ENCODE measurements around the gene SIM2.

The SIM2 gene

DNA sequence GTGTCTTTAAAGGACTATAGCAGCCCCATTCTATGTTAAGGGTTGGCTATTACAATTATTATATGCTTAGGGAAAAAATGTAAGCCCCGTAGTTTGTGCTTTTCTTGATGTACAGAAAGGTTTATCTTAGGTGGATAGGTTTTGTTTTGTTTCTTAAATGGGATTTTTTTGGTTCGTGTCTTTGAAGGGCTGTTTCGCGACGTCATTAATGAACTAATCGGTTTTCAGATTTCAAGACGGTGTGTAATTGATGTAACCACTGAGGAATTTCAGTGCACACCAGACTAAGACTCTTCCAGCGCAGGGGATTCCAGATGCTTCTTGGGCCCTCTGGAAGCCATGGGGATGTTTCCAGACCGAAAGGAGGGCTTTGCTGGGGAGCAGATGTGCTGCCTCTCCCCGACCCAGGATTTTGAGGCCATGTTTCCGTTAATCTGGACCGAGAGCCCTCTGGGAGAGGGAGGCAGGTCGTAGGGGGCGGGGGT is 4.8 kb upstream of the SIM2 start:
- Mint-ChIP-seq H3K4me3 (no peak overlapping the region), H3K36me3 (ENCODE audit: low read depth) (peaks cover 6% of the 10 kb centered on the region), H3K4me1 (ENCODE audit: low read depth) (no peaks in the 10 kb centered on the region), H3K27me3 (ENCODE audit: low read depth) (peaks cover 90% of the 10 kb centered on the region), H3K9me3 (no peaks in the 10 kb centered on the region), H3K27ac (peak overlapping the region; percentile 36)

DNA sequence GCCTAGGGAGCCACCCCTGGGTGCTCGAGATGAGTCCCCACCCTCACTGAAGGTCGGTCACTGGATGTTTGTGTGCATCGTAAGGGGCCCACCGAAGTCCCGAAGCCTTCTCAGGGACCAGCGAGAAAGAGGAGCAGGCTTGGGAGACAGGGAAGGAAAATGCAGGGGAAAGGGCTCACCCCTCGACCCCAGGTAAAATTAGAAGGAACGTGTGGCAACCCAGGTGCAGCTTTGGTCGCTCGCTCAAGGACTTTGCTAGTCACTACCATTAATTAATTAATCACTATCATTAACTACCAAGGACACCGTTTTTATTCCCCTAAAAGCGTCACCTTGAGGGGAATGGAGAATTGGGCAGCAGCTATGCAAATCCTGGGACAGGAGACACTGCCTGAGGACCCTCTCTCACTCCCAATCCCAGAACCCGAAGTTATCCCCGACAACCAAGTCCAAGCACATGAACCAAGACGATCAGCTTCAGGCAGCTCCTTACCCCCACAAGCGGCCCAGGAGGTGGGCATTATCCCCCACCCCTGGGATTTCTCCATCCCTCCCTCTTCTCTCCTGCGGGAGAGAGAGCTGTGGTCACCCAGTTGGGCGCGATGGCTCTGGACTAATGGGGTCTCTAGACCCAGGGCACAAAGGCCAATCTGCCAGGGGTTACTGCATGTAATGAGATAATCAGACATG is 4.2 kb upstream of the SIM2 start:
- Mint-ChIP-seq H3K9me3 (no peaks in the 10 kb centered on the region), H3K4me3 (no peak overlapping the region), H3K27ac (peak overlapping the region; percentile 43), H3K27me3 (ENCODE audit: low read depth) (peaks cover 83% of the 10 kb centered on the region), H3K36me3 (ENCODE audit: low read depth) (peaks cover 6% of the 10 kb centered on the region), H3K4me1 (ENCODE audit: low read depth) (no peaks in the 10 kb centered on the region)

DNA sequence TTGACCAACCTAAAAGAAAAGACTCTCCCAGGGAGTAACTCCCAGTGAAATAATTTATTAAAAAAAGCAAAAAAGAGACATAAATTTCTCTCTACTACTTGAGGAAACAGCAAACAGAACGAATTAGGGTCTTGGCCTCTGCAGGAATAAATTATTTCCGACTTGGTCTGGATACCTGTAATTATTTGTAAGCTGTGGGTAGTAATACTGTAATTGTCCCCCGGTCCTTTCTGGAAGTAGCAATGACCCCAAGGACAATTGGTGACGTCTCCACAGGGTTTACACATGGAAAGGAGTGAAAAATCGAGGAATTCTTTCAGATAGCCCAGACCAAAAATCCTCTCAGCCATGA is 3.7 kb upstream of the SIM2 start:
- Mint-ChIP-seq H3K27ac (peak overlapping the region; percentile 43), H3K9me3 (no peaks in the 10 kb centered on the region), H3K4me3 (no peak overlapping the region), H3K36me3 (ENCODE audit: low read depth) (peaks cover 8% of the 10 kb centered on the region), H3K27me3 (ENCODE audit: low read depth) (peaks cover 84% of the 10 kb centered on the region), H3K4me1 (ENCODE audit: low read depth) (peaks cover 2% of the 10 kb centered on the region)

DNA sequence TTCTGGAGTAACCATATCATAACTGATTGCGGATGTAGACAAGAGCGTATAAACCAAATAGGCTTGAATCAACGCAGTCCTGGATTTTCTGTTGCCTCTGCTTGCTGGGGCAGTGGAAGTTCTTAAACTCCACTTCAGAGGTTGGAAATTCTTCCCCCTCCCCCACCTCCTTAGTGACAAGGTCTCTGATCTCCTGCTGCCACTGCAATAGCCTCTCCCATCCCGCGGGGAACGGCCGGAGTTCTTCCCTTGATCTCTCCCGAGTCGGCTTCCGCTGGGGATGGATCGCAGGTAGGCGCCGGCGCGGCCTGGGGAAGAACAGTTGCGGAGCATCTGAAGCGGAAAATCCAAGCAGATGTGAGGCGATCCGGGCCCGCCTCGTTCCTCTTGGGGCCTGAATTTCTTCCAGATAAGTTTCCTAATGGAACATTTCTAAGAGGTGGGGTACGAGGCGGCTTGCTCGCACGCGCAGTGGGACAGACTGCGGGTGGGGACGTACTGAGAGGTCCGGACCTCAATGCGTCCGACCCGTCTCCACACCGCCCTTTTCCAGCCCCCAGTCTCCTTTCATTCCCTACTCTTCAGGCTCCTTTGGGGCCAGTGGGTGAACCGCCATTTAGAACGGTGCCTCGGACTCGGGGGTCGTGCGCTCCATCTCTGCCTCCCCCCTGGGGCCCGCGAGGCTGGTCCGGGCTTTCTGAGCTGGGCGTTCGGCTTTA is 3.1 kb upstream of the SIM2 start:
- Mint-ChIP-seq H3K4me3 (no peak overlapping the region), H3K36me3 (ENCODE audit: low read depth) (peaks cover 8% of the 10 kb centered on the region), H3K9me3 (no peaks in the 10 kb centered on the region), H3K27me3 (ENCODE audit: low read depth) (peaks cover 83% of the 10 kb centered on the region), H3K27ac (peak overlapping the region; percentile 43), H3K4me1 (ENCODE audit: low read depth) (peaks cover 7% of the 10 kb centered on the region)

DNA sequence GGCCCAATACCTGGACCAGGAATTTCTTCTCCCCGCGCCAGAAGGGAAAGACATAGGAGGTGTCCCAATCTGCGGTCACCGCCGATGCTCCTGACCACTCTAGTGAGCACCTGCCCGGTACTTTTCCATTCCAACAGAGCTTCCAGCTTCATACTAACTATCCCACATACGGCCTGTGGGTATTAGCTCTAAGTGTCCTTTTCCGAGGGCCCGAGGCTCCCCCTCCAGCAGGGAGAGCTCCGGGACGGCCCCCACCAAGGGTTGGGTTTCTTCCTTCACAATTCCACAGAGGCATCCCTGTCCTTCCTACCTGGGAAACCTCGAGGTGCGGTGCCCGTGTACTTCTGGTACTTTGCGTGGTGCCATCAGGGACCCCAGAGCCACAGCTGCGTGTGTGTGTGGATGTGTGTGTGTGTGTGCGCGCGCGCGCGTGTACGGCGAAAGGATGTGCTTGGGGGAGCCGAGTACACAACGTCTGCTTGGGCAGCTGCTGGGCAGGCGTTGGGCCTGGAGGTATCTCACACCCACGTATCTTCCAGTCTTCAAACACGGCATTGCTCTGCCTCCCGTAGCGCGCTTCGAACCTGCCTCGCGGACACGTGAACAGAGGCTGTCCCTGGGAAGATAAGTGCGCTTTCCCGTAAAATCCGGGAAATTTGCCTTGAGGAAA is 2.4 kb upstream of the SIM2 start:
- Mint-ChIP-seq H3K4me3 (no peak overlapping the region), H3K36me3 (ENCODE audit: low read depth) (peaks cover 8% of the 10 kb centered on the region), H3K4me1 (ENCODE audit: low read depth) (peaks cover 7% of the 10 kb centered on the region), H3K27ac (peak overlapping the region; percentile 36), H3K9me3 (no peaks in the 10 kb centered on the region), H3K27me3 (ENCODE audit: low read depth) (peaks cover 78% of the 10 kb centered on the region)

DNA sequence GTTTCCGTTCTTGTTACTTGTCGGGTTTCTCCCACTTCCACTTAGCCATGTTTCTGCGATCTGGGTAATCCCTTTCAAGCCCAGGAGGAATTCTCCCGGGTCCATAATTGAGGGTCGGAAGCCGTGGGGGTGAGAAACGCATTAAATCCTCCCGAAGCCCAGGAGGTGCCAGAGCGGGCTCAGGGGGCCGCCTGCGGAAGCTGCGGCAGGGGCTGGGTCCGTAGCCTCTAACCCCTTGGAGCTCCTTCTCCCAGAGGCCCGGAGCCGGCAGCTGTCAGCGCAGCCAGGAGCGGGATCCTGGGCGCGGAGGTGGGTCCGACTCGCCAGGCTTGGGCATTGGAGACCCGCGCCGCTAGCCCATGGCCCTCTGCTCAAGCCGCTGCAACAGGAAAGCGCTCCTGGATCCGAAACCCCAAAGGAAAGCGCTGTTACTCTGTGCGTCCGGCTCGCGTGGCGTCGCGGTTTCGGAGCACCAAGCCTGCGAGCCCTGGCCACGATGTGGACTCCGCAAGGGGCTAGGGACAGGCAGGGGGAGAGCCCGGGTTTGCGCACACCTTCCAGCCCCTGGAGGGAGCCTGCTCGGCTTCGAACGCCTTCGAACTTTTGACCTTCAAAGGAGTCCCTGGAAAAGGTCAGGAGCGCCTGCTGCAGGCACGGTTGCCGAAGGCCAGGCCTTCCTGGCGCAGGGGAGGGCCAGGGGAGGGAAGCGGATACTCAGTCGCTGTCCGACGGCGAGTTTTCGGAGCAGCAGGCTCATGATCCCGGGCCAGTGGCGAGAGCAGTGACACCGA is 1.7 kb upstream of the SIM2 start:
- H3K27me3 Mint-ChIP-seq (ENCODE audit: low read depth): peaks cover 78% of the 10 kb centered on the region
- H3K4me1 Mint-ChIP-seq (ENCODE audit: low read depth): peaks cover 10% of the 10 kb centered on the region
- H3K27ac Mint-ChIP-seq: peak overlapping the region; percentile 36
- no peak overlapping the region for H3K4me3 Mint-ChIP-seq
- no peaks in the 10 kb centered on the region for H3K9me3 Mint-ChIP-seq
- H3K36me3 Mint-ChIP-seq (ENCODE audit: low read depth): peaks cover 8% of the 10 kb centered on the region

DNA sequence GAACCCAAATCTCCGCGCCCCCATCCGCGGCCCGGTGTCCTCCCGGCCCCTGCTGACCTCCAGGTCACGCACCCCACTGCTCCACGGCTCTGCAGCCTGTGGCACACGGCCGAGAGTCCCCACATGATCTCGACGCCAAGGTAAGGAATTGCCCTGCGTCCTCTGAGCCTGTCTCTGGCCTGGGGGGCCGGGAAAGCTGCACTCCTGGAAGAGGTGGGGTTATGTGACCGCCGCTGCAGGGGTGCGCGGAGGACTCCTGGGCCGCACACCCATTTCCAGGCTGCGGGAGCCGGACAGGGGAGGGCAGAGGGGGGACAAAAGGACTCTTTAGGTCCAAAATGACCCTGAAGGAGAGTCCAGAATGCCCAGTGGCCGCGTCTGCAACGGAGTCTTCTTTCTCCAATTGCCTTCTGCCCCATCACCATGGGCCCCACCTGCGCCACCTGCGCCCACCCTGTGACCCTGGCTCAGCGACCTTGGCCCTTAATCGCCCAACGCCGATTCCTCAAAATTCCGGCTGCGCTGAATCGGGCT is 997 bp upstream of the SIM2 start:
- H3K27ac Mint-ChIP-seq: no peak overlapping the region
- H3K36me3 Mint-ChIP-seq (ENCODE audit: low read depth): peaks cover 8% of the 10 kb centered on the region
- peaks cover 10% of the 10 kb centered on the region for H3K4me1 Mint-ChIP-seq (ENCODE audit: low read depth)
- no peaks in the 10 kb centered on the region for H3K9me3 Mint-ChIP-seq
- H3K27me3 Mint-ChIP-seq (ENCODE audit: low read depth): peaks cover 78% of the 10 kb centered on the region
- H3K4me3 Mint-ChIP-seq: no peak overlapping the region

DNA sequence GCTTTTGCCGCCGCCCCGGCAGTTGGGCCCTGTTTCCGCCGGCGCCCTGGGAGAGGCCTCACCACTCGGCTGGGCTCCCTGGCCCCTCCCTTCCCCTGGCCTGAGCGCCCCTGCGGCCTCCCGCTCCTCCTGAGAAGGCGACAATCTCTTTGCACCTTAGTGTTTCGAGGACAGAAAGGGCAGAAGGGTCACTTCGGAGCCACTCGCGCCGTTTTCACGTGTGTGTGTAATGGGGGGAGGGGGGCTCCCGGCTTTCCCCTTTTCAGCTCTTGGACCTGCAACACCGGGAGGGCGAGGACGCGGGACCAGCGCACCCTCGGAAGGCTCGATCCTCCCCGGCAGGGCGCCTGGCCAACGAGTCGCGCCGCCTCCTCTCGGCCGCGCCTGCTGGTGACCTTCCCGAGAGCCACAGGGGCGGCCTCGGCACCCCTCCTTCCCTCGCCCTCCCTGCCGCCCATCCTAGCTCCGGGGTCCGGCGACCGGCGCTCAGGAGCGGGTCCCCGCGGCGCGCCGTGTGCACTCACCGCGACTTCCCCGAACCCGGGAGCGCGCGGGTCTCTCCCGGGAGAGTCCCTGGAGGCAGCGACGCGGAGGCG is 432 bp upstream of the SIM2 start:
- Mint-ChIP-seq H3K9me3 (no peaks in the 10 kb centered on the region), H3K4me1 (ENCODE audit: low read depth) (peaks cover 10% of the 10 kb centered on the region), H3K36me3 (ENCODE audit: low read depth) (peaks cover 8% of the 10 kb centered on the region), H3K4me3 (no peak overlapping the region), H3K27ac (no peak overlapping the region), H3K27me3 (ENCODE audit: low read depth) (peaks cover 80% of the 10 kb centered on the region)

DNA sequence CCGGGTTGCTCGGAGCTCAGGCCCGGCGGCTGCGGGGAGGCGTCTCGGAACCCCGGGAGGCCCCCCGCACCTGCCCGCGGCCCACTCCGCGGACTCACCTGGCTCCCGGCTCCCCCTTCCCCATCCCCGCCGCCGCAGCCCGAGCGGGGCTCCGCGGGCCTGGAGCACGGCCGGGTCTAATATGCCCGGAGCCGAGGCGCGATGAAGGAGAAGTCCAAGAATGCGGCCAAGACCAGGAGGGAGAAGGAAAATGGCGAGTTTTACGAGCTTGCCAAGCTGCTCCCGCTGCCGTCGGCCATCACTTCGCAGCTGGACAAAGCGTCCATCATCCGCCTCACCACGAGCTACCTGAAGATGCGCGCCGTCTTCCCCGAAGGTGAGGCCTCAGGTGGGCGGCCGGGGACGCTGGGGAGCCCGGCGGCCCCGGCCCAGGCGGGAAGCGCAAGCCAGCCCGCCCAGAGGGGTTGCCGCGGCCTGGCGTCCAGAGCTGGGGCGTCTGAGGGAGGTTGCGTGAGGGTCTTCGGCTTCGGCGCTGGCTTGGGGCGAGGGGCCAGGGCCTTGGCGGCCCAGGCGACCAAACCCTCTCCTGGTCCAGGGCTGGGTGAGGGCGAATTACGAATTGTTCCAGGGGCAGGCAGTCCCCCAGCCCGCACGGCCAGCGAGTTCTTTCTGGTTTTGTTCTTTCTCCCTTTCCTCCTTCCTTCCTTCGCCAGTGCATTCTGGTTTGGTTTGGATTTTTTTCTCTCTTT is 805 bp downstream of the SIM2 start:
- Mint-ChIP-seq H3K9me3 (no peaks in the 10 kb centered on the region), H3K27me3 (ENCODE audit: low read depth) (peaks cover 78% of the 10 kb centered on the region), H3K27ac (peak overlapping the region; percentile 80), H3K4me3 (peak overlapping the region; percentile 54), H3K36me3 (ENCODE audit: low read depth) (peaks cover 5% of the 10 kb centered on the region), H3K4me1 (ENCODE audit: low read depth) (peaks cover 10% of the 10 kb centered on the region)

DNA sequence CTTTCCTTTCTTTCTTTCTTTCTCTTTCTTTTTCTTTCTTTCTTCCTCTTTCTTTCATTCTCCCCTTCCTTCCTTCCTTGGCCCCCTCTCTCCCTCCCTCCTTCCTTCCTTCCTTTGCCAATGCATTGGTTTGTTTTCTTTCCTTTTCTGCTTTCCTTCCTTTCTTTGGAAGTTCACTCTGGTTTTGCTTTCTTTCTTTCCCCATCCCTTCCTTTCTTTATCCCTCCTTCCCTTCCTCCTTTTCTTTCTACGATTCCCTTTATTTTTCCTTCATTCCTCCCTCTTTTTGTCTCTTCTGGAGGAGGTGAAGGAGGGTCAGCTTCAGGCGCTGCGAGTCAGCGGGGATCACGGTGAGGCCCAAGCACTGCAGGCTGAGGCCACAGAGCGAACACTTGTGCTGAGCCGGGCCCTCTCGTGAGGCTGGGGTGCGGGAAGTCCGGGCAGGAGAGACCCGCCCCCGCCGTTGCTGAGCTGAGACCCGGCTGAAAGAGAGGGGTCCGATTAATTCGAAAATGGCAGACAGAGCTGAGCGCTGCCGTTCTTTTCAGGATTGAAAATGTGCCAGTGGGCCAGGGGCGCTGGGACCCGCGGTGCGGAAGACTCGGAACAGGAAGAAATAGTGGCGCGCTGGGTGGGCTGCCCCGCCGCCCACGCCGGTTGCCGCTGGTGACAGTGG is 1.5 kb downstream of the SIM2 start:
- peaks cover 10% of the 10 kb centered on the region for H3K4me1 Mint-ChIP-seq (ENCODE audit: low read depth)
- peak overlapping the region; percentile 54 for H3K4me3 Mint-ChIP-seq
- H3K9me3 Mint-ChIP-seq: no peaks in the 10 kb centered on the region
- H3K36me3 Mint-ChIP-seq (ENCODE audit: low read depth): peaks cover 3% of the 10 kb centered on the region
- H3K27ac Mint-ChIP-seq: peak overlapping the region; percentile 80
- H3K27me3 Mint-ChIP-seq (ENCODE audit: low read depth): peaks cover 78% of the 10 kb centered on the region

DNA sequence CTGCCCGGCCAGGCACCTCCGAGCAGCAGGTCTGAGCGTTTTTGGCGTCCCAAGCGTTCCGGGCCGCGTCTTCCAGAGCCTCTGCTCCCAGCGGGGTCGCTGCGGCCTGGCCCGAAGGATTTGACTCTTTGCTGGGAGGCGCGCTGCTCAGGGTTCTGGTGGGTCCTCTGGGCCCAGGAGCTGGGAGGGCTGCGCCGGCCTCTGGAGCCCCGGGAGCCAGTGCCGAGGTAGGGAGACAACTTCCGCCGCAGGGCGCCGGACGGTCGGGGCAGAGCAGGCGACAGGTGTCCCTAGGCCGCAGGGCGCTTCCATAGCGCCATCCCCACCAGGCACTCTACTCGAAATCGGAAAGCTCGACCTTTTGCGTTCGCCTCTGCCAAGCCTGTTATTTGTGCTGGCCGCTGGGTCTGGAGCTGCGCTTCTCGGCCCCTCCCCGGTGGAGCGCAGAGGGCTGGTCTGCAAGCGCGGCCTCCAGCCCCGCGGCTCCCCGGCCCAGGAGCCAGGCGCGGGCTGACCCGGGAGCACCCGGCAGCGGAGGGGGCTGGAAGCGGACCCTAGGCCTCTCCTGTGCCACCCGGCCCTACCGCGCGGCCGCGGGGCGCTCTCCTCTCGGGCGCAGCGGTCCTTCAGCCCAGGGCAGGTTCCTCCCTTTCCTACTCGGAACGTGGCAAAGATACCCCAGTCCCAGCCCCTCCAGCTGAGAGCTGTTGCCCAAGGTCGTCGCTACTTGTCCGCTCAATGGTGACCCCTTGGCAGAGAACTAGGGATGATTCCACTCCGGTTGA is 2.2 kb downstream of the SIM2 start:
- peaks cover 78% of the 10 kb centered on the region for H3K27me3 Mint-ChIP-seq (ENCODE audit: low read depth)
- H3K27ac Mint-ChIP-seq: peak overlapping the region; percentile 27
- H3K36me3 Mint-ChIP-seq (ENCODE audit: low read depth): peaks cover 2% of the 10 kb centered on the region
- H3K4me1 Mint-ChIP-seq (ENCODE audit: low read depth): peaks cover 10% of the 10 kb centered on the region
- H3K9me3 Mint-ChIP-seq: no peaks in the 10 kb centered on the region
- peak overlapping the region; percentile 34 for H3K4me3 Mint-ChIP-seq

DNA sequence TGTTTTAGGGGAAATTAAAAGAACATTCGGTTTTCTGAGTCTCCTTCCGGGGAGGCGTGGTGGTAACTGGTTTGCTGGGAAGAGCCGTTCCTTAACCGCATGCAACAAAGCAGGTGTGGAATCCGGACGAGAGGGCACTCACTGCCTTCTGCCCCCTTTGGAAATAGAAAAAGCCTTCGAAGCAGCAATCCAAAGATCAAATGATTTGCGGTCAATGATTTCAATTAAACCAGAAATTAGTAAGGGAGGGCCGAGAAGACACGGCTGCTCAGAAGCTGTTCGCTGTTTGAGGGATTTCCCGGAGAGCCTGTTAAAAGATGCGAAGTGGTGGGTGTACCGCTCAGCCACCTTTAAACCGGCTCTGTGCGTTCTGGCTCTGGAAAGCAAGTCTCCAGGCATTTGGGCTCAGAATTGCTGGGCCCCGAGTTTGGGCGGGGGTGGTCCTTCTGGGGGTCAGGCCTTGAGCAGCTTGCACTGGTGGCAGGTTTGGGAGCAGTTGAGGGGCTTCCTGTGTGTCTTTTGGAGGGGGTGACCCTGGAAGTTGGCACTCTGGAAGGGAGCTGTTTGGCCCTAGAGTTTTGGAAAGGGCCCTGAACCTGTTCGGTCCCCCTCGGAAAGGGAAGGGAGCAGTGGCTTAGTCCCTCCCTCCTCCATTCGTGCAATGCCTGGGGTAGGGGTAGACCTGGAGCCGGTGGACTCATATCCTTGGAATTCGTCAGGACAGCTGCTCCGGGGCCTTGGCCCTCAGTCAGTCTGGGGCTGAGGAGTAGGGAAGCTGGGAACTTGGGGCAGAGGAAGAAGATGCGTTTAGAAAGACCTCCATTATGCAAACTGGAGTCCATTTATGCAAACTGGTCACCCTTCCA is 3.1 kb downstream of the SIM2 start:
- peaks cover 78% of the 10 kb centered on the region for H3K27me3 Mint-ChIP-seq (ENCODE audit: low read depth)
- peak overlapping the region; percentile 27 for H3K27ac Mint-ChIP-seq
- H3K4me3 Mint-ChIP-seq: peak overlapping the region; percentile 34
- H3K4me1 Mint-ChIP-seq (ENCODE audit: low read depth): peaks cover 11% of the 10 kb centered on the region
- H3K9me3 Mint-ChIP-seq: no peaks in the 10 kb centered on the region
- peaks cover 2% of the 10 kb centered on the region for H3K36me3 Mint-ChIP-seq (ENCODE audit: low read depth)

All from T-helper 1 cell treated with Interleukin-12 subunit alpha and Interleukin-12 subunit beta and Interleukin-4 antibody, amounts not matched to agents 30 μg/mL and 1 μg/mL, for 36 hours (primary cell).